ENCODE data around the gene TSGA10IP.

TSGA10IP gene

GRCh38 chr11:65945430-65945911 is at the start of gene TSGA10IP:
TSS of gene TSGA10IP (plus strand) at chr11:65945480. CDS start at chr11:65945676, 196 bp downstream.
- FAIRE-seq (no peak), DNase-seq (ENCODE audit: extremely low spot score, insufficient read length, low read depth) (no peak)

GRCh38 chr11:65895482-65895981 is 49.7 kb upstream of the TSGA10IP start:
- no peak for FAIRE-seq

GRCh38 chr11:65896034-65896999 is 49.0 kb upstream of the TSGA10IP start:
- no peak for DNase-seq (ENCODE audit: extremely low spot score, insufficient read length, low read depth)
- FAIRE-seq = no peak

More at GRCh38 chr11:65895482-65895981, 49.7 kb upstream of the TSGA10IP start:
- DNase-seq (ENCODE audit: extremely low spot score, insufficient read length, low read depth) = no peak

GRCh38 chr11:65897020-65897471 is 48.2 kb upstream of the TSGA10IP start:
- DNase-seq (ENCODE audit: extremely low spot score, insufficient read length, low read depth) (no peak), FAIRE-seq (no peak)

- FAIRE-seq (no peak), DNase-seq (ENCODE audit: extremely low spot score, insufficient read length, low read depth) (no peak)
Observed at GRCh38 chr11:65898656-65899355, 46.5 kb upstream of the TSGA10IP start.

- FAIRE-seq (no peak), DNase-seq (ENCODE audit: extremely low spot score, insufficient read length, low read depth) (no peak)
Observed at GRCh38 chr11:65899356-65900124, 45.7 kb upstream of the TSGA10IP start.

GRCh38 chr11:65900125-65900898 is 45.0 kb upstream of the TSGA10IP start, which contains the start of gene FOSL1:
TSS of gene FOSL1 (minus strand) at chr11:65900388. CDS start at chr11:65900339, 49 bp downstream.
- peak; percentile 53 for FAIRE-seq

GRCh38 chr11:65900899-65901180 is 44.4 kb upstream of the TSGA10IP start:
- FAIRE-seq (no peak), DNase-seq (ENCODE audit: extremely low spot score, insufficient read length, low read depth) (no peak)

More at GRCh38 chr11:65900125-65900898, 45.0 kb upstream of the TSGA10IP start, which contains the start of gene FOSL1:
- DNase-seq (ENCODE audit: extremely low spot score, insufficient read length, low read depth) = no peak

GRCh38 chr11:65903068-65903481 is 42.2 kb upstream of the TSGA10IP start:
- no peak for FAIRE-seq
- no peak for DNase-seq (ENCODE audit: extremely low spot score, insufficient read length, low read depth)

- no peak for DNase-seq (ENCODE audit: extremely low spot score, insufficient read length, low read depth)
- no peak for FAIRE-seq
Observed at GRCh38 chr11:65903715-65904114, 41.6 kb upstream of the TSGA10IP start.

GRCh38 chr11:65906602-65907001 is 38.7 kb upstream of the TSGA10IP start:
- FAIRE-seq (no peak), DNase-seq (ENCODE audit: extremely low spot score, insufficient read length, low read depth) (no peak)

GRCh38 chr11:65907878-65908277 is 37.4 kb upstream of the TSGA10IP start:
- no peak for FAIRE-seq
- DNase-seq (ENCODE audit: extremely low spot score, insufficient read length, low read depth) = no peak

GRCh38 chr11:65911682-65912568 is 33.4 kb upstream of the TSGA10IP start:
- FAIRE-seq = no peak
- DNase-seq (ENCODE audit: extremely low spot score, insufficient read length, low read depth) = no peak

- FAIRE-seq (no peak), DNase-seq (ENCODE audit: extremely low spot score, insufficient read length, low read depth) (no peak)
Observed at GRCh38 chr11:65912845-65913244, 32.4 kb upstream of the TSGA10IP start.

GRCh38 chr11:65915101-65915820 is 30.0 kb upstream of the TSGA10IP start:
- DNase-seq (ENCODE audit: extremely low spot score, insufficient read length, low read depth) = no peak
- no peak for FAIRE-seq

- no peak for DNase-seq (ENCODE audit: extremely low spot score, insufficient read length, low read depth)
Observed at GRCh38 chr11:65915821-65916251, 29.4 kb upstream of the TSGA10IP start.

GRCh38 chr11:65916391-65916790 is 28.9 kb upstream of the TSGA10IP start:
- no peak for DNase-seq (ENCODE audit: extremely low spot score, insufficient read length, low read depth)
- no peak for FAIRE-seq

More at GRCh38 chr11:65915821-65916251, 29.4 kb upstream of the TSGA10IP start:
- FAIRE-seq = no peak

Measured in GM18507 (cell line).